HG02840 (cell line): ENCODE data around the gene LEF1.
"Not testable (repeated sequence)": the region's sequence is repeated elsewhere in the genome, so short reads cannot be mapped to it uniquely, and the experiment has no call there.

Experiments used
- ATAC-seq: cut with Tn5 transposase; IDR thresholded peaks from one replicate; pipeline ENCODE4 v1.9.1; 2021; ENCODE audit warnings: mild to moderate bottlenecking, moderate library complexity, moderate number of reproducible peaks; ENCODE audit not compliant: unreplicated experiment, low FRiP score

LEF1 gene

DNA sequence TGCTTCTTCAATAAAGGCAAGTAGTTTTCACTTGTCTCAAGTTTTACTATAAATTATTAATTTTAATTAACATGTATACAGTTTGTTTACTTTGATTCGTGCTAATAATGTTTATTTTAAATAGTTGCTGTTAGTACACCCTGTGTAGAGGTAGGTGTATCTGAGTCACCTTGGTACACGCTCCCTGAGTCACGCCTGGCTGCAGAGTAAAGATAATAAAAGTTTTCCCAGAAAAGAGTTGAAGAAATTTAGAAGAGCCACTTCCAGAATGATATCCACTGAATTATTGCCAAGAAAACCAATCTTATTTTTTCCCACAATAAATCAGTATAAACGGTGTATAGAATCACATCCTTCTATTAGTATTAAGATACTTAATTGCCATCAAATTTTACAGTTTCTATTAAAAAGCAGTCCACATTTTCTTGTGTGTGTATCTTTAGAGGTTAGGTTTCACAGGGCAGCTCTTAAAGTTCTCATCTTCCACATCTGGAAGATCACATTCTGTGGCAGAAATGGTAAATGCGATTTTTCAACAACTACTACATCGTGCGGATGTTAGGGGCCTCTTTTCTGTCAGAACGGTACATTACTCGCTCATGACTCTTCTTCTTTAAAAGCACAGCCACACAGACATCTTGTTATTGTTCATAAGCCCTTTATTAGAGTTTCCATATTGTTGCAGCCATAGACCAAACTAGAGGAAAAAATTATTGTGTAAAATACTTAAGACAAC is 123.6 kb downstream of the LEF1 start:
- ATAC-seq, result no peak

DNA sequence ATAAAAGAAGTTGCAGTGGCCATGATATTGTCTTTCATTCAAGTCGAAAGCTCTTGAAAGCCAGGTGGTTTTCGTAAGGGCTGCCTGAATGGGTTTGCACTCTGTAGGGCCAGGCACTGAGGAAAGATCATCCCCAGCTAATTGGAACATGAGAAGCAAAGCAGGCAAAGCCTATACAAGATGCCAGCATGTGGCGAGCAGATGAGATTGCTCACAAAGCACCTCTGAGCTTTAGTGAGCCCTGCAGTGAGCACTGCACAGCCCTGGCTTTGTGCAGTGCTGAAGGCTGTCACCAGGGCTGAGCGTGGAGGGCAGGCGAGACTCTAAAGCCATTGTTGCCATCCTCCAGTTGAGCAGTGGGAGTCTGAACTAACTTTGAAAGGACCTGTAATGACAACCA is 125.2 kb downstream of the LEF1 start:
- no peak for ATAC-seq

DNA sequence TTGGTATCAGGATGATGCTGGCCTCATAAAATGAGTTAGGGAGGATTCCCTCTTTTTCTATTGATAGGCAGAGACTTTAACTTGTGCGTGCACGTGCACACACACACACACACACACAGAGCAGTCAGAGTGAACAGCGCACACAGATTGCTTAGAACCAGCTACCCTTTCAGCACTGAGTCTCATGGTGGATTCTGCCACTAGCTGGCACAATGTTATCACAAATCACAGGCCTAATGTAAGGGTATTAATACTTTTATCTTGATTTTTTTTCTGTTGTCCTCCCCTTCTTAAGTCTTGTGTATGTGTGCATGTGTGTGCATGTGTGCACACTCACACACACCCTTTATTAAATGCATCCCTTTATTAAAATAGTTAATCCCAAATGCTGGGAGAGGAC is 125.8 kb downstream of the LEF1 start:
- no peak for ATAC-seq

DNA sequence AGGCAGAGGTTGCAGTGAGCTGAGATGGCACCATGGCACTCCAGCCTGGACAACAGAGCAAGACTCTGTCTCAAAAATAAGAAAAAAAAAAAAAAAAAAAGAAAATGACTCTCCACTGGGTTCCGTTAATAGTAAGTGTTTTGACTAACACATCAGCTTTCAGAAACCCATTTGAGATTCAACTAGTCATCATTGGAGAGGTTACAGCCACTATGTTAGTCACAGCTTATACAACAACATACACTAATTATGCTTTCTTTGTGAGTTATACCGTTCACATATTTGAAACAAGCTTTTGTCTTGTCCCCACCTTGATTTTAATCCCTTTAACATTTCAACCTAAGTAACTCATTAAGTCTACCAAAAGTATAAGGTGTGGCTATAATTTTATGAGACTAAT is 130.8 kb downstream of the LEF1 start:
- ATAC-seq, result no peak

DNA sequence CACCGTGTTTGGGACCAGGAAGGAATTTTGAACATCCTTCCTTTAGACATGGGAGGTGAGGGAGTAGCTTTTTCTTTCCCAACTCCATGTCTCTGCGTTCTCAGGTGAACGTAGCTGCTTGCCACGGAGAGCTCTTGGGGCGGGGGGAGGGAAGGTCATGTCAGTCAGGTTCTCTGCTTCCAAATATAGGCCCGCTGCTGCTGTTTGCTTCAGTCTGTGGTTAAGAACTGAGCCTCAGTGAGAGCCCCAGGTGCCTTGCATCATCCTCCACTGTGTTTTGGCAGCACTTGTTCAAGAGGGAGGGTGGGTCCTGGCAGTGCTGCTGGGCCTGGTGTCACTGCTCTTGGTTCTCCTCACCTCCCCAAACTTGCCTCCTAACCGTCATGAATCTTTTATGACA is 132.5 kb downstream of the LEF1 start:
- ATAC-seq, result peak; percentile 81

DNA sequence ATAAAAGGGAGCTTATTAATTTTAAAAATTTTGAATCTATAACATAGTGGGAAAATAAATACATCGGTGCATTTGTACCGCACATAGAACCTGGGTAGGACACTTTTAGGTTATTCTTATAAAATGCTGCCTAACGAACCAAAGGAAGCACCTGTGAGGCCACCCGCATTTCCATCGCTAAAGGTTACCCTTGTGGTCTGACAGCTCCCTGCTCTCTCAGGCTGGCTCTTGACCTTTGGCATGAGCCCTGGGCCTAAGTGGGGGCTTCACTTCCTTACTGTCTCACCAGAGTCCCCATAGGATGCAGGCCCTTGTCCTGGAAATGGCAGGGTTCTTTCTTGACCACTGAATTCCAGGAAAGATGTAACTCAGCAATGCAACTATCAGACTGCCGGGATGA is 133.0 kb downstream of the LEF1 start:
- ATAC-seq, result no peak

DNA sequence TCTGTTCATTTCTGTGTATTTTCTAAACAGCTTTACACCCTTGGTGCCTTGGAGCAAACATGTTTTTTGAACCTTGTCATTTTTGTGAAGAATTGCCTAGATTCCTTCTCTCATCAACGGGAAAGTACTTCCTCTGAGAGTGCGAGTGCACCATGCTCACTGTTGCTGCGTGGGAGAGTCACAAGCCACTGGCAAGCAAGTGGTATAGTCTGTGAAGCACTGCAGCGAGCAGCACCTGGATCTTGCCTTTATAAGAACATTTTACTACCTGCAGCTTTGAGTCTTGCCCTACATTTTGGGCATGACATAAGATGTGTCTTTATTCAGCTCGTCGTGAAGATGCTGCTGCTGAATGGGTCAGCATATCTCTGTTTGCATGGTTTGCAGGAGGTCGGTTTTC is 134.2 kb downstream of the LEF1 start:
- ATAC-seq, result no peak

DNA sequence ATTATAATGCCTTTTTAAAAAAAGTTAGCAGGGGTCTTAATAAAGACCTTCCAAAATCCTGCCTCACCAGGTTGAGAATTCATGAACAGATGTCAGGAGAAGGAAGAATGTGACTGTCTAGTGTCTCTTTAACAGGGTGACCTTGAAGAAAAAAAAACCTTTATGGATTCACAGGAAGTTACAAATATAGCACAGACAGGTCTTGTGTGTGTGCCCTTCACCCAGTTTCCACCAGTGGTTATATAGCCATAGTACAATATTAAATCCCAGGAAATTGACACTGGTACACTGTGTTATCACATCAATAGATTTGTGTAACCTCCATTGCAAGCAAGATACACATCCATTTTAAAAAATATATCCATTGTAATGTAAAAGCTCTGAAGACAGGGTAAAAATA is 135.4 kb downstream of the LEF1 start:
- ATAC-seq, result no peak

DNA sequence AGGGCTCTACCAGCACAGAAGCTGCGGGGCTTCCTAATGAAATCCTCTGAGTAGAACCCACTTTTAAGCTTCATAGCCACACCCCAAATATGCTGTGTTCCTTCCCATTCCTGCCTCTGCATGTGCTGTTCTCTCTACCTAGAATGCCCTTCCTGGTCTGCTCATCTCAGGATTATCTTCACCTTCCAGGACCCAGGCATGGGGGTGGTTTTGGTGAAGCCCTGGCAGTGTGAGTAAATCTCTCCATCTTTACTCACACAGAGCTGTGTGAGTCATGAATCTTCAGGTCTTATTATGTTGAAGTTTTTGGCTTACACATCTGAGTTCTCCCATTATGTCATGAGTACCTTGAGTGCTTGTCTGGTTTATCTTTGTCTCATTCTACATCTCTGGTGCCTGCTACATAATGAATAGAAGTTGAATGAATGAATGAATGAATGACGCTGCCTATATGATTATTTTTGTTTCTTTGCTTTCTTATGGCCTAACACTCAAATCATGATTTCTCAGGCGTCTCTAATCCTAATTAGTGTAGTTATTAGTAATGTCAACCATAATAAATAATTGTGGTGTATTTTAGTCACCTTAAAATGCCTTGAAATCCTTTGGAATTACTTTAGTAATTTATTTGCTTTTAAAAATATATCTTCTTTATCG is 137.2 kb downstream of the LEF1 start:
- no peak for ATAC-seq

DNA sequence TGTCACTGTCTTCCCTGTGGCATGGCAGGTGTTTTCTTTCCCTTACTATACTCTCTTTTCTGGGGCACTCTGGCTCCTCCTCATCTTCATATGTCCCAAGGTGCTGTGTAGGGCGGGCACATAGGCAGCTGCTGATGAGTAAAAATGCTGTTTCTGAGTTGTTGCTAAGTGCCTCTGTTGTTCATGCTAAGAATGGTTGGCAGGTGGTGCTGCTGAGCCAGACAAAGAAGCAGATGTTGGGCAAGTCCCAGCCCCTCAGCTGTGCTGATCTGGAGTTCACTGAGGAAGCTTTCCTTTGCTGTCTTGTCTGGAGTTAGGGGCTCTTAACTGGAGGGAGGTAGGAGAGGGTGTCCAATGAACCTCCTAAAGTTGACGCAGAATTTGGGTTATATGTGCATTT is 138.4 kb downstream of the LEF1 start:
- peak; percentile 91 for ATAC-seq

DNA sequence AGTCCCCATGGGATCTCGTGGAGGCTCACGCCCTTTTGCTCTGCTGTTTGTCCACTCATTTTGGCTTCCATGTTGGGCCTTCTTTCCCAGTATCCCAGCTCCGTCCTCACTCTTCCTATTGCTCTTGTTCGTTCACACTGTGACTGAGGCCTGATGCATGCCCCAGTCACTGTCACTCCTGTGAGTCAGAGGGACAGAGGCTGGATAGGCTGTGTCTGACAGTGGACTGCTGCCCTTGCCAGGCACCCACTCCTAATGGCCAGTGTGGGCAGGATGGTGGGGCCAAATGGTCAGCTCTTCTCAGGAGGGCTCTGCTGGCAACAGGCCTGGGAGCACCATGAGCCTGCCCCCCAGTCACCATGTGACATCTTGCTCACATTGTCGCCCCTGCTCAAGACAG is 139.0 kb downstream of the LEF1 start:
- ATAC-seq, result no peak

DNA sequence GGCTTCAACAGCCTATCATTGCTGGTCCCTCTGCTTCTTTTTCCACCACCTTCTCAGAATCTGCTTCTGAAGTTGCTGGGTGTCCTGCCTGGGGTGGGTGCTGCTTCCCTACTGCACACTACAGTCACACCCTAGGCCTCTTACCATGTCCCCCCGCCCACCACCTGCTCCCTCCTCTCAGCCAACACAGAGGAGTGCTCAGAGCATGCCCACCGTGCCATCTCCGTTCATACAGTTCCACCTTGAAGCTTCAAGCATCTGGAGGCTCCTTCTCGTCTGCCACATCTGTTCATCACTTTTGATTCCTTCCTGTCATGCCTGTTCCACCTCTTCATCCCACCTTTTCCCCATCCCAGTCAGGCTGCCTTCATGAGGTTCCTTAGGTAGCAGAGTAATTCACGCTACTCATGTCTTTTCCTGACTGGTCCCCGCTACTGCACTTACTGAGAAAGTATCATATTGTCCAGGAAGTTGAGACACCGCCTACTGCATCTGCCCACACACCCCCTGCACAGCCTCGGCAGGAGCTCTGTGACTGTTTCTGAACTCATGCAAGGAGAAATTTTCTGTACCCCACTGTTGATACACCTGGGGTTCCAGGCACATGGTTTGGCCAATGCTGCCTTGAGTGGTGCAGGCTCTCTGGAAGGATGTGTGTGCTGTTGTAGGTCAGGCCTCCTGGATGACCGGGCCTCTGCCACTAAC is 139.6 kb downstream of the LEF1 start:
- ATAC-seq, result no peak

DNA sequence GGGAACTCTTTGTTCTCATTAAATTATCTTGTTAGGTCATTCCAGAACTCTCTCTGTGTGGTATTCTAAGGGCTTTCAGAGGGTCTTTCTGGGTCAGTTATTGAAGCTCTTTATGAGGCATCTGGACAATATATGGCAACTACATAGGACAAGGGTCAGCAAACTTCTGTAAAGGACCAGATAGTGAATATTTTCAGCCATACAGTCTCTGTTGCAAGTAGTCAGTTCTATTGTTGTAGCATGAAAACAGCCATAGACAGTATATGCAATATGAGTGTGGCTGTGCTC is 143.9 kb downstream of the LEF1 start:
- no peak for ATAC-seq

DNA sequence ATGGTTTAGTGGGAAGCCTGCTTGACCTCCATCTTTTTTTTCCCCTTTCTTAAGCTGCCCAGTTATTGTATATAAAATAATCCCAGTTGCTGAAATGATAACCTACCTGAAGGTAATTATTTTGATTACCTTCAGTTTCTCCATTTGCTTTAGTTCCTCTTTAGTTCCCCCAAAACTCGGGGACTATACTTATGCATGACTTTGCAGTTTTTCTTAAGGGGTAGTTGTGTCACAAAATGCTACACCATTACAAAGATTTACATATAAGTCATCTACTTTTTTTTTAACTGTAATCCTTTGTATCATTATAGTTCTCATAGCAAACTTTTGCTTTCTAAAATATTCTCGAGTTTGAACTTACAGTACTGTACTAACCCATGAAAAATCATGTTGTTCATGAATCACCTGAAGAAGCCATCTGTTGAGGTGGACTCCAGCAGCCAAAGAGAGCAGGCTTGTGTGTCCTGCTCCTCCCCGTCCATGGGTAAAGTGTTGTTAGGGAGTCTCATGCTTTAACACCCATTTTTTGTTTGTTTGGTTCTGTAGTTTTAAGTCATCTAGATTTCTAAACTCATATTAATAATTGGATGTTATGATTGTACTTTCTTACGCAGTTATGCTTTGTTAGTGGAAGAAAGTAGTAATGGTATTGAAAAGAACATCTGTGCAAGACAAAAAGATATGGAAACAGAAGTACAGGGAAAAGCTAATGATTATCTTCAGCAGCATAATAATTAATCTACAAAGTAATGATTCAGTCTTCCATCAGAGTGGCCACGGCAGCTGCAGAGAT is 144.5 kb downstream of the LEF1 start:
- no peak for ATAC-seq

DNA sequence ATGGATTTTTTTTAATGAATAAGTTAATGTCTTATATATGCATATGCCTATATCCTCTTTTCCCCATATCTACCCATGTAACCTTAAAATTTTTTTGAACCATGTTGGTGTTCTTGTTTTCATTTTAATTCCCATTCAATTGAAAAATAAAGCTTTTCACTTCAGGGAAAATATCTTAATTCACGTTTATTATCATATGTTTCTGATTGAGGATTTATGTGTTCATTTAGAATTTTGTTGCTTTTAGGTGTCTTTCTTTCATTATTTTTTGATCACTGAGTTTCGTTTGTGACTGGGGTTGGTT is 149.9 kb downstream of the LEF1 start:
- no peak for ATAC-seq

DNA sequence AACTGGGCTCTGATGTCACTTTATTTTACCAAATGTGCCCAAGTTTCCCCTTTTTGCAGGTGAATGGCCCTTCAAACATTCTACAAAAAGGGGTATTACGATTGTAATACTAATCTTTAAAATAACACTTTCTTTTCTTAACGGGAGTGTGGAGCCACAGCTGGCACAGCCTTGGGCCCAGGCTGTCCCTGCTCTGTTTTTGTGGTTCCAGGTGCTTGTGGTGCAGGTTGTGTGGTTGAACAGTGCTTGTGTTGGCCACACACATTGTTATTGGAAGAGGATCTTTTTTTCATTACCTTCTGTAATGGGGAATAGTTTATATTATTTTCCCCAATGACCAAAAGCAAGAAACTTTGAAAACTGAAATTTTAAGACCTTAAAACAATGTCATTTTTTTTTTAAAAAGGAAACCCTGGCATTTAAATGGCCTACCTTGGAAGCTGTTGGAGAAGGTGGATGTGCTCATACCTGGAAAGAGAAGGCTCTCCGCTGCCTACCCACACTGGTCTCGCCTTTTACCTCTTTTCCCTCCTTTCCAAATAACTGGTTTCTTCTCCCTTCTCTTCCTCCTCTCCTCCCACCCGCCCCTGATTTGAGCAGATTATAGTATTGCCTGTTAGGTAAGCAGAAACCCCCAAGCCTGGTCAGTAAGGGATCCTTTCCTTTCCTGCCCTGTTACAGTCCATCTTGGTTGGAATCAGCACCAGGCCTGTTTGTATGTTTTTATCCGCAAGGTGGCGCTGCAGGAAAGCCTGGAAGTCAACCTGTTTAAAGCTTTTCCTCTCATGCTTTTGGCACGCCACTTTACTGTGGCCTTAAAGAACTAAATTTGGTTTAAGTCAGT is 150.5 kb downstream of the LEF1 start:
- ATAC-seq, result no peak

DNA sequence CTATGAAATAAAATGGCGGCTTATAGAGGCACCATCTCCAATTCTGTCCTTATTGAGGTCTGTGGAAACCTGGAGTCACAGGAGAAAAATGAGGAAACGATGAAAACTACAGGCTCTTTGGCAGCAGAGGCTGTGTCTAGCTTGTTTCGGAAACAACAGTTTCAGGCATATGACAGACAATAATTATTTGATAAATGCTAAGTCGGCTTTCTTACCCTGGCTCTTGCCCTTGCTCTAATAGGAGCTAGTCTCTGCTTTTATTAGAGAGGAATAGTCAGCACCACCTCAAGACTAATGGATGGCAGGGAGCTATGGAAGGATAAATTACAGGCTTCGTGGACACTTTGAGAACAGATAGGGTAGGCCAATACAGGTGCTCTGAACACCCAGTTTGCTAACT is 154.8 kb downstream of the LEF1 start:
- no peak for ATAC-seq

DNA sequence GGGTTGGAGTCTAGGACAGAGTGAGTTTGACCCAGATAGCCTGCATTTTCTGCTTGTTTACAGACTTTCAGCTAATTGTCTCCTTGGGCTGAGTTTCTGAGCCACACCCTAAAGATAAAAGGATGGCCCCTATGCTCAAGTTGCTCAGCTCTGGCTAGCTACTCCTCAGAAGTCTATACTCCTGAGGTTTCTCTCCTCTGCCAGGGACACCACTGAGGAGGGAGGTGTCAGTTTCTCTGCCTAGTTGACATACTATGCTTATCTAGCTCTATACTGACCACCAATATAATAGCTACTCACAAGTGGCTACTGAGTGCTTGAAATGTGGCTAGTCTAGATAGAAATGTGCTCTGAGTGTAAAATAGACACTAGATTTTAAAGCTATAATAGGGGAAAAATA is 155.4 kb downstream of the LEF1 start:
- no peak for ATAC-seq

DNA sequence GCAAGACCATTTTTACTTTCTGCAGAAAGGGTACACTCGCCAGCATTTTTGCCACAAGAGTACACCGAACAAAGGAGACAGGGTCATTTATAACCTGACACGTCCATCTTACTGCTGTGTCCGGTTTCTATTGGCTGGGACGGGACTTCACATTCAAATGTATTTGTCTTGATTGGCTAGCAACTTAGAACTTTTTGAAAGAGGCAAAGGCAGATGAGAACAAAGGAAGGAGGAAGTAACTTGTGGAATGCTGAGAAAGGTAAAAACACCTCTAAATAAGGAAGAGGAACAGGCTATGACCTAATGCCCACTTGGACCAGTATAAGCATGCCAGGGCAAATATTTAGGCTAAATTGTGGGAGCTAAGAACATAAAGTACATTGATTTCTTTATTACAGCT is 156.3 kb downstream of the LEF1 start:
- not testable (repeated sequence) for ATAC-seq

DNA sequence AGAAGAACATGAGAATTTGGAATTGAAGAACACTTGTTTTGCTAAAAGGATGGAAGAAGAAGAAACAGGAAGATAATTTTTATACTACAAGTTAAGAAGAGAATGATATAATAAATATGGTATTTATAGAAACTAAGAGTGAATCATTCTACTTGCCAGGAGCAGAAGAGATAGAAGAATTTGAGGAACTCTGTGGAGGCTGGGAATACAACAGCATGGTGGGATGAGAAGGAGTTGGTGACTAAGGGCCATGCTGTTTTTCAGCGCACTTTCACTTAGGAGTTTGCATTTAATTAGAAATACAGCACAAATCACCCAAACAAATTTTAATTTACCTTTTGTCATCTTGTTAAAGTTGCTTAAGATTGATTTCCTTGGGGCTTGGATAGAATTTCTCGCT is 158.6 kb downstream of the LEF1 start:
- no peak for ATAC-seq

DNA sequence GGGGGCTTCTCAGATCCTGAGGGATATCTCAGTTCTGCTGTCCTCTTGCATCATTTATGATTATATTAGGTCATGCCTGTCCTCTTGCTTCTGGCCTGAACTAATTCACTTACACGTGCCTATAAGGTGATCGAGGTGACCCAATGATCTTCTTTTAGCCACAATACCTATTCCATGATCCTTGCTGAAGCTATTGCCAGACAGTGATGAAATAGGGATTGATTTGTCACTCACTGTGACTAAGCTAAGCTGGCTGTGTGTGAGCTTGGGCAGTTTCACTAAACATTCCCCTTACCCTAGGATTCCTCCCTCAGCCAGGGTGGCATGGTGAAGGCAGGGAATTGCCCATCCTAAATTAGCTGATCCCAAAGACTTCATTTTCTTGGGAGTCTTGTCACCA is 160.0 kb downstream of the LEF1 start:
- no peak for ATAC-seq
